HG03097 (cell line): ENCODE data around the gene FAM120B.
"Not testable (repeated sequence)": the region's sequence is repeated elsewhere in the genome, so short reads cannot be mapped to it uniquely, and the experiment has no call there.

ENCODE experiments used
- ATAC-seq: cut with Tn5 transposase; IDR thresholded peaks from one replicate; pipeline ENCODE4 v1.9.1; 2021; ENCODE audit not compliant: unreplicated experiment, low FRiP score

FAM120B gene

DNA sequence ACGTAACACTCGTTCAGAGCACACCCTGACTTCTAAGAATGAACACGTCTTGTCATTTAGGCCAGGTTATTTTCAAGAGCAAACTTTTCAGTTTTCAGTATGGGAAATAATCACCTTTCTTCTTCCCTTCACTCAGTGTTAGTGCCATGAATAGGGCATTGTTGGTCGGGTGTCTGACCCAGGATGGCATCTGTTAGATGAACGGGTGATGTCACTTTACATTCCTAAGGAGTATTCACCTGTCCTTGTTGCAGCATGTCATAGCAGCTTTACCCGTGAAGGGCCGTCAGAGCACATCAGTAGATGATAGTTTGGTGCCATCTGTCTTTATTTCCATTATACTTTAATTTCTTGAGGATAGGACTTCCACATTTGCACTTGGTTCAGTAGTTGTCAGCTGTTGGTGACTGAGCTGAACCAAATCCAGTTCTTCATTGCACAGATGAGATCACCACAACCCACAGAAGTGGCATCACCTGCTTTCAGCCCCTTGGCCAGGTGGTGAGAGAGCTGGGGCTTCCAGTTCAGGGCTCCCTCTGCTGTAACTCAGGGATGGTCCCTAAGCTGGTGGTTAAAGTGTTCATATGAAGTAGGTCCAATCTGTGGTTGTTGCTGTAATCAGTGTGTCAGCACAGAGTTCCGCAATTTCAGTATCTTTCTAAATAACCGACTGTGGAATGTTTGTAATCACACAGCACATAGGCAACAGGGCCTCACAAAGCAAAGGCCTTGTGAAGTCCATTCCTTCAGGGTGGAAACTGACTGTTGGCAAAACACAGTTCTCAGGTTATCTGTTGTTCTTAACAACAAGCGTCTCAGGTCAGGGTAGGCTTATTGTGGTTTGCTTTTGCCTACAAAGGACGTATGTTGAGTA is 68.2 kb downstream of the FAM120B start:
- no peak for ATAC-seq

DNA sequence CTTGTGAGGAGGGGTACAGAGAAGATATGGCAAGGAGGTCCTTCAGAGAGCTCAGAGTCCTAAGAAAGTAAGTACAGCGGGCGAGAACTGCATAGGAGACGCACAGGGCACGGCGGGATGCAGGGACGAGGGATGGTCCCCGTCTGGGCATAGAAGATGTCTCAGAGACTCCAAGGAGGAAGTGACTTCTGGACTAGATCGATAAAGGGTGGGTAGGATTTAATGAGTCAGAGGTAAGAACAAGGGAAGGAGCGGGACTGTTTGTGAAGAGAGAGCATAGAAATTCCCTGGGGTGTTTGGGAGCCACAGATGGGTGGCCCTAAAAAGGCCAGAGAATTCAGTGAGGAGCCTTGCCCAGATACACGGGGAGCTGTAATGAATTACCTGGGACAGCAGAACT is 69.1 kb downstream of the FAM120B start:
- no peak for ATAC-seq

DNA sequence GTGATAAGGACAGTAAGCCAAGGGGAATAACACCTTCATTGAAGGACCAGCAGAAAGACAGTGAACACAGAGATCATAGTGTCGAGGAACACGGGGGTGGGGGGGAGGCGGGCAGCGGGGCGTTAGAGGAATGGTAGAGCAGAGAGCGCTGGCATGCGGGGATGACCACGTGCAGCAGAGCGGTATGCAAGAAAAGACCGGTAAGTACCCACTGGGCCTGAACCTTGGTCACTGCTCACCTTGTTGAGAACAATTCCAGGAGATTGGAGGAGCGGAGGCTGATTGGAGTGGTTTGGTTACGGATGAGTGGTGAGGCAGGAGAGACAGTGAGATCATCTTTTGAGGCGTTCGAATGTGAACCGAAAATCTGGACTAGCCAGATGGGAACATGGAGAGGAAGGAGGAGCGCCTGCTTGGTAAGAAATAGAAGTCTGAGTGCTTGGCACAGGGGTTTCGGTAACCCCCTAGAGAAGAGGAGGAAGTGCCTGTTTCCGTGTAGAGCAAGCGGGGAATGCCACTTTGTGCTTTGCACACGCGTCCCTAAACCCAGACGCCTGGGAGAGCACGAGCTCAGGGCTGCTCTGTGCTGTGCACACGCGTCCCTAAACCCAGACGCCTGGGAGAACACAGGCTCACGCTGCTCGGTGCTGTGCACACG is 70.0 kb downstream of the FAM120B start:
- ATAC-seq, result no peak

DNA sequence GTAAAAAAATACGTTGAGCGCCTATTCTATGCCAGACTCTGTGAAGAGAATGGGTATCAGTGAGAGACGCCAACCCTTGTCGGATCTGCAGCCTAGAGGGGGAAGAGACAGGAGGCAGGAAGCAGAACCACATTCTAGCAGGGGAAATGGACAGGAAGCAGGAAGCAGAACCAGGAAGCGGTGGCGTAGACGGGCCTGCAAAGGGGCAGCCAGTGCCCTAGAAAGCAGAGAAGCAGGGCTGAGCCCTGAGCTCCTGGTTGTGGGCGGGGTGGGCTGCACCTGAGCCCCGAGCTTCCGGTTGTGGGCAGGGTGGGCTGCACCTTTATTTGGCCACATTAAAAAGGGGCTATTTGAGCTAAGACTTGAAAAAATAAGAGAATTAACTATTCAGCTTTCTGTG is 71.9 kb downstream of the FAM120B start:
- ATAC-seq, result no peak

DNA sequence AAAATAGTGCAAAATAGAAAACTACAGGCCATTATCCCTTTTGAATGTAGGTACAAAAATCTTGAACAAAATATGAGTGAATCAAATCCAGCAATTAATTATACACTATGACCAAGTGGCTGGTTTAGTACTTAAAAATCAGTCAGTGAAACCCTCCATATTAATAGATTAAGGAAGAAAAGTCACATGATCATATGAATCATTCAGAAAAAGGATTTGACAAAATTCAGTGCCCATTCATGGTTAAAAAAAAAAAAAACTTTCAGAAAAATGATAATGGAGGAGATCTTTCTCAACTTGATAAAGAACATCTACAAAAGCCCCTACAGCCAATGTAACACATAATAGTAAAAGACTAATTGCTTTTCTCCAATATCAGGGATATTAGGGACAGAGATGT is 75.0 kb downstream of the FAM120B start:
- ATAC-seq, result no peak

DNA sequence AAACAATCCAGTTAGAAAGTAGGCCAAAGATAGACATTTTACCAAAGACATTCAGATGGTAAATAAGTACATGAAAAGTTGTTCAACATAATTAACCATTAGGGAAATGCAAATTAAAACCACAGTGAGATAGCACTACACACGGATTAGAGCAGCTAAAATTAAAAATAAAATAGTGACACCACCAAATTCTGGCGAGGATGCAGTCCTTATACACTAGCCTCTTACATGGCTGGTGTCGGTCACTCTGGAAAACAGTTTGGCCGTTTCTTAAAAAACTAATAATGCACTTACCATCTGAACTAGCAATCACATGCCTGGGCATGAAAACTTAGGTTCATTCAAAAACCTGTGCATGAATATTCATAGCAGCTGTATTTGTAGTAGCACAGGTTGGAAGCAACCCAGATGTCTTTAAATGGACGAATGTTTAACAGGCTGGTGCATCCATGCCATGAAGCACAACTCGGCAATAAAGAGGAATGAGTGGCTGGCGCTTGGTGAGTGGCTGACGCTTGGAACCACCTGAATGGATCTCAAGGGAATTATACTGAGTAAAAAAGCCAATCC is 77.0 kb downstream of the FAM120B start:
- ATAC-seq, result no peak

DNA sequence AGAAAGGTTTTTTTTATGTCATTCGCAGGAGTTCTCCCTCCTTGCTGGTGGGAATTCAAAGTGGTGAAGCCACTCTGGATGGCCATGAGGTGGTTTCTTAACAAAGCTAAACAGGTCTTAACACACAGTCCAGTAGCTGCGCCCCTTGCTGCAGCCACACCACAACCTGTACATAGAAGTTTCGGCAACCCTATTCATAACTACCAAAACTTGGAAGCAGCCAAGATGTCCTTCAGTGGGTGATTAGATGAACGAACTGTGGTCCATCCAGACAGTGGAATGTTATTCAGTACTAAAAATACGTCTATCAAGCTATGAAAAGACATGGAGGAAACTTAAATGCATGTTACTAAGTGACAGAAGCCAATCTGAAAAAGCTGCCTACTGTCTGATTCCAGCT is 78.9 kb downstream of the FAM120B start:
- ATAC-seq, result no peak

DNA sequence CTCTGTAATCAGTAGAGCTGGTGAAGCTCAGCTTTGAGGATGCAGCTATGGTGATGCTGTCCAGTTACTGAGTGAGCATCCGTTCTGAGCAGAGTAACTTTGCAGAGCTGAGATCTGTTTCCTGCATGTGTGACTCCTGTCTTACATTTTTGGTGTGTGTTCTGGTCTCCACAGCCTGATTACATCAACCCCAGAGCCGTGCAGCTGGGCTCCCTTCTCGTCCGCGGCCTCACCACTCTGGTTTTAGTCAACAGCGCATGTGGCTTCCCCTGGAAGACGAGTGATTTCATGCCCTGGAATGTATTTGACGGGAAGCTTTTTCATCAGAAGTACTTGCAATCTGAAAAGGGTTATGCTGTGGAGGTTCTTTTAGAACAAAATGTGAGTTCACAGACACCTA is 81.6 kb downstream of the FAM120B start:
- no peak for ATAC-seq

DNA sequence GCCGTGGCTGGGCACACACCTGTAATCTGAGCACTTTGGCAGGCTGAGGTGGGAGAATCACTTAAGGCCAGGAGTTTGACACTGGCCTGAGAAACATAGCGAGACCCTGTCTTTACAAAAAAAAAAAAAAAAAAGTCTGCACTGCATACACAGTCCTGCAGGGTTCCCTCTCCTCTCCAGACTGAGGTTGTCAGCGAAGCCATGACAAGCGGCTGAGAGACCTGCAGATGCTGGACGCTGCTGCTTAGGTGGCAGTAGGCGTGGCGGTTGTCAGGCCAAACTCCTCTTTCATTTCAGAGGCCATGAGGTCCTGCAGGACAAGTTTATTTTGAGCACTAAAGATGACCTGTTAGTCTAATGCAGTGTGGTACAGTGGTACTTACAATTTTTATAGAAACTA is 86.5 kb downstream of the FAM120B start:
- ATAC-seq, result no peak

DNA sequence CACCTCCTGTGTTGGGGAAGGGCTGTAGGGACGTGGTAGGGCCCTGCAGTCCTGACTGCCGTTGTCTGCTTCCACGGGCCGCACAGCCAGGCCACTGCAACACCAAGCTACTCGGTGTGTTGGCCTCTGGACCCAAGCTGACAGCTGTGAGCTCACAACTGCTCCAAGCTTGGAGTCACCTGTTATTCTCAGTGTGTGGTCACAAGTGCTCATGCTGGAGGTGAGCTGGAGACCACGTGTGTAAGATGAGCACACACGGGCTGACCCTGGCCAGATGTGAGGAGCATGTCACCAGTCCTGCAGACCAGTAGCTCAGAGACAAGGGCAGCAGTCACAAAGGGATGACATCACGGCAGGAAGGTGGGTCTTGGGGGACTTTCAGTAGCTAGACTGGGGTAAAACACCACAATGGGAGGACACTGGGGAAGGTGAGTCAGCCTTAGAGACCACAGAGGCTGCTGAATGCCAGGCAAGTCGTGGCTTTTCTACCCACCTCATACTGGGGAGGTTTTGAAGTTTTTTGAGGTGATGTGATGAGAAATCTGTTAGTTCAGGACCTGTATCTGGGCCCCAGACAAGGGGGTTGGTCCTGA is 87.3 kb downstream of the FAM120B start:
- no peak for ATAC-seq

DNA sequence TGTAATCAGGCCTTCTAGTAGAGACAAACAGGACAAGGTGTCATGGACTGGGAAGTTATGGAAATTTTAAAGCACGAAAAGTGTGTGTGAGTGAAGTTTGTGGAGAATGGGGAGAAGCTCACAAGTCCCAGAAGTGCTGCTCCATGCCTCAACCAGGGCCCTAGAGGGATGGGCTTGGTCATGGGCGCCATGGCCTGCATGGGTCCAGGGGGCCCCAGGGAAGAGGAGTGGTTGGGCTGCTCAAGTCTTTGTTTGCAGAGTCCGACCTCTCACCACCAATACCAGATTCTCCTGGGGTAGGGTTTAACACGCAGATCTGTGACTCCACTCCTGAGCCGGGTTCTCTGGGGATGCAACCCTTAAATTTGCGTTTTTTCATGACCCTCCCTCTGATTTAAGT is 88.4 kb downstream of the FAM120B start:
- ATAC-seq, result no peak

DNA sequence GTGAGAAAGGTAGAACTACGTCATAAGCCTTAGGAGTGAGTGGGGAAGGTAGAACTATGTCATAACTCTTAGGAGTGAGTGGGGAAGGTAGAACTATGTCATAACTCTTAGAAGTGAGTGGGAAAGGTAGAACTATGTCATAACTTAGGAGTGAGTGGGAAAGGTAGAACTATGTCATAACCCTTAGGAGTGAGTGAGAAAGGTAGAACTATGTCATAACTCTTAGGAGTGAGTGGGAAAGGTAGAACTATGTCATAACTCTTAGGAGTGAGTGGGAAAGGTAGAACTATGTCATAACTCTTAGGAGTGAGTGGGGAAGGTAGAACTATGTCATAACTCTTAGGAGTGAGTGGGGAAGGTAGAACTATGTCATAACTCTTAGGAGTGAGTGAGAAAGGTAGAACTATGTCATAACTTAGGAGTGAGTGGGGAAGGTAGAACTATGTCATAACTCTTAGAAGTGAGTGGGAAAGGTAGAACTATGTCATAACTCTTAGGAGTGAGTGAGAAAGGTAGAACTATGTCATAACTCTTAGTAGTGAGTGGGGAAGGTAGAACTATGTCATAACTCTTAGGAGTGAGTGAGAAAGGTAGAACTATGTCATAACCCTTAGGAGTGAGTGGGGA is 92.3 kb downstream of the FAM120B start:
- not testable (repeated sequence) for ATAC-seq

DNA sequence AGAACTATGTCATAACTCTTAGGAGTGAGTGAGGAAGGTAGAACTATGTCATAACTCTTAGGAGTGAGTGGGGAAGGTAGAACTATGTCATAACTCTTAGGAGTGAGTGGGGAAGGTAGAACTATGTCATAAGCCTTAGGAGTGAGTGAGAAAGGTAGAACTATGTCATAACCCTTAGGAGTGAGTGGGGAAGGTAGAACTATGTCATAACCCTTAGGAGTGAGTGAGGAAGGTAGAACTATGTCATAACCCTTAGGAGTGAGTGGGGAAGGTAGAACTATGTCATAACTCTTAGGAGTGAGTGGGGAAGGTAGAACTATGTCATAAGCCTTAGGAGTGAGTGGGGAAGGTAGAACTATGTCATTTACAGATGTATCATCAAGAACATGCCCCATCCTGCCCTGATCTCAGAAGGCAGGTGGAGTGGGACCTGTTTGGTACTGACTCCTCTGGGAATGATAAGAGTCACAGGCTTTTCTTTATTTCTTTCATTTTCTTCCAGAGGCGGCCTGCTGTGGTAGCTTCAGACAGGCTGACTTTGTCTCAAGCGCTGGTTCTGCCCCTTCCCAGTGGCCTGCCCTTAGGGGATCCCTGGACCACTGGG is 93.5 kb downstream of the FAM120B start:
- ATAC-seq, result not testable (repeated sequence)

DNA sequence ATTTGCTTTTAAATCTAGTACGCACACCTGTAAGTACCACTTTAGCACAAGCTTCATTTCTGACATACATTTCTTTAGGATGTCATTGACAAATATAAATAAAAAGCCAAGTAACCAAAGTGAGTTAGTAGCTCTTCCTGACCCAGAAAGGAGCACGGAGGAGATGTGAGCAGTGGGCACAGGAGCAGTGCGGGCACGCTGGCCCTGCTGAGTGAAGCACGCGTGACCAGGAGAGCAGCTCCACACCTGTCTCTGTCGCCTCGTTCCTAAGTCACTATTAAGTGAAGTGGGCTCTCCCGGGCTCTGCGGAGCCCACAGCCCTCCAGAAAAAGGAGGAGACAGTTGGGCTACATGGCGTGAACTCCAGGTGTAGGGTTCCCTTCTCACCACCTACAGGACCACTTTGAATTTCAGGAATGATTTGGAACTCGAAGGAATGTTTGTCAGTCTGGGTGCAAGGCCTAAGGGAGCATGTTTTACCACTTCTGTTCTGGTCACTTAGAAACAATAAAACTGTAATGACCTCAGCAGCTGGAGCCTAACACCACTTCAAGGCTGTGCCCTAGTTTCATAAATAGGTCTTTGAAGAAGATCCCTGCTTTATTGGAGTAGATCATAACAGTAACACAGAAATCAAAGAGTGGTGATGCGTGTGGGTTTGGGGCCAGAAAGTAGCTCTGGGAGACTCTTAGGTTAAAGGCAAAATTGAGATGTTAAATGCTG is 95.9 kb downstream of the FAM120B start:
- ATAC-seq, result no peak

DNA sequence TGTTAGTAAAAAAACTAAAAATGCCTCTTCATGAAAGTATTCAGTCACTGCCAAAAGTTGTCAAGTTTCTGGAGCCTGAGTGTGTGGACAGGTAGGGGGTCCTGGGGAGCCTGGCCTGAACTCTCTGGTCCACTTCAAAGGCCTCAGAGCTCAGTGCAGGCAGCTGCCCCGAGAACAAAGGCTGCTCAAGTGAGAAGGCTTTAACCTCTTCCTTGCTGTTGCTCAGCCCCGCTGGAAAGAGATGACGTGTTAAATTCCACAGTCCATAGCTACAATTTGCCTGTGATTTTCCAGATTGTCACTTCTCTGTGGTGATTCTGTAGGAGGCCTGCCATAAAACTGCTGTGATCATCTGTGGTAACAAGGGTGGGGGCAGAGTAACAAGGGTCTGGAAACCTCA is 96.9 kb downstream of the FAM120B start:
- no peak for ATAC-seq

DNA sequence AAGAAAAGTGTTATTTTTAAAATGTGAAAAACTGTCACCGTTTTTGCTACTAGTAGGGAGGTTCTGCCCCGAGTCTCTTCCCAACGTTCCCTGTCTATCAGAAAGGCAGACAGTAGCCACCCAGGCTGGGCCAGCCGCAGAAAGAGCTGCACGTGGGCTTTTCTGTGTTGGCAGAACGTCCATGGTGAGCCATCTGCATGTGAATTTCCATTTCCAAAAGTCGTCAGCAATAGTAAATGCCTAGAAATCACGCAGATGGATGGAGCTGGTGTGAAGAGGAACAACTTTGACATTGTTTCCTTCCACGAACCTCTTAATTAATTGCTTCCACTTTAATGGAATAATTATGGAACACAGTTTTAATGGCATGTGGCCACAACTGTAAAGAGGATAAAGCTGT is 97.5 kb downstream of the FAM120B start:
- no peak for ATAC-seq

DNA sequence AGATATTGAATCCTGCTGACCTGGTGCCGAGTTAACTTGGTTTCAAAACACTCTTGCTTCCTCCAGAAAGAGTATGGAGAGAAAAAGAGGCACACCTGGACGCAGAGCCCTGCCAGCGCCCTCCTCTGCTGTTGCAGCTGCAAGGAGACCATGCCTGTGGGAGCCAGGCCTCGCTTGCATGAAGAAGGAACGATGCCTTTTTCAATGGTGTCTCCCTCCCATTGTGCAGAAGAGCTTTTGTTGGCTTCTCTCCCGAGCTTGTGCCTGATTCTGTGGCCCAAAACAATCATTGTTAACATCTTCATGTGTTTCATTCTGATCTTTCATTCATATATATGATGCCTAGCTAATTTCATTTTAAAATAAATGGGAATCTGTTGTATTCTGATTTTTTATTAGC is 98.1 kb downstream of the FAM120B start:
- no peak for ATAC-seq

DNA sequence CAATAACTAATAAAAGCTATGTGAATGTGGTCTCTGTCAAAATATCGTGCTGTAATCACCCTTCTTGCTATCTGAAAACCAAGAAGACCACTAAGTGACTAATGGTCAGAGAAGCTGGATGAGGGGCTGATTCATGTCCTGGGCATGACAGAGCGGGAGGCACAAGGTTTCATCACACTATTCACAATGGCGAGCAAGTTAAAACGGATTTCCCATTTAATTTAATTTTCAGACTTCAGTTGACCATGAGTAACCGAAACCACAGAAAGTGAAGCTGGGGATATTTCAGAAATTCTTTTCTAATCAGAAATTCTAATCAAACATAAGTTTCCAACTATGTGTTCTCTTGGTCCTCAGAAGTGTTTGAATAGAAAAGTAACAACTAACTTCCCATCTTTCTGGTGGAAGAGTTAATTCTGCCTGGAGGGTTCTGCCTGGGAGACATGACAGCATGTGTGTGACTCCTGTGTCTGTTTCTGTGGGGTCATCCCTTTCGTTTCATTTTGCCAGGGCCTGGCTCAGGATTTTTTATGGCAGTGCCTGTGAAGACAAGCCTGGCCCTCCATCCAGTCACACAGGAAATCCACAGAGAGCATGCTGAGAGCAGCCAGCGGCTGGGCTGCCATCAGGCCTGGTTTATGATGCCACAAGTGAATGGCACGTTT is 98.9 kb downstream of the FAM120B start:
- no peak for ATAC-seq

DNA sequence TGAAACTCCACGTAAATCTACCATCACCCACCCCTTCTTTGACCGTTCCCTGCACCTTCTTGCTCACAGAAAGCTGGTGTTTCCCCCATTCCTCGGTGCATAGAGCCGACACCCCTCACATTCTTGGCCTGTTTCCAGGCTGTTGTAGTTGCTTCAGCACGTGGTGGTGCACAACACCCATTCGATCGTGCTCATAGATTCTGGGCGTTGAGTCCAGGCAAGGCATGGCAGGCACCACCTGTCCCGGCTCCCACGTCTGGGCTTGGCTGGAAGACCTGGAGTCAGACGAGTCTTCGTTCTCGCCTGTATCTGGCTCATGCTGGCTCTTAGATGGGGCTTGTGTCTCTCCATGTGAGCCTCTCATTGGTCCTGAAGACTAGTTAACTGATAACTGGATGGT is 100.6 kb downstream of the FAM120B start:
- ATAC-seq, result no peak
